Stimulated activated naive CD8-positive, alpha-beta T cell treated with anti-CD3 and anti-CD28 coated beads, Interleukin-15, Interleukin-2, amounts not matched to agents 100 ng/mL and 50 ng/mL, for 24 hours (primary cell): ENCODE measurements around the gene EXT2.

Experiments
- H3K27ac Mint-ChIP-seq: one replicate; pipeline ENCODE4 v1.8.0; 2021; ENCODE audit warnings: mild to moderate bottlenecking, mixed read lengths
- H3K27me3 Mint-ChIP-seq: one replicate; pipeline ENCODE4 v1.8.0; 2021; ENCODE audit warnings: mixed read lengths
- H3K36me3 Mint-ChIP-seq: one replicate; pipeline ENCODE4 v1.8.0; 2021; ENCODE audit warnings: low read depth, mixed read lengths
- H3K4me1 Mint-ChIP-seq: one replicate; pipeline ENCODE4 v1.8.0; 2021; ENCODE audit warnings: low read depth, mixed read lengths
- H3K4me3 Mint-ChIP-seq: one replicate; pipeline ENCODE4 v1.8.0; 2021; ENCODE audit warnings: mild to moderate bottlenecking, mixed read lengths
- H3K9me3 Mint-ChIP-seq: one replicate; pipeline ENCODE4 v1.8.0; 2021; ENCODE audit warnings: mixed read lengths

EXT2 gene

DNA sequence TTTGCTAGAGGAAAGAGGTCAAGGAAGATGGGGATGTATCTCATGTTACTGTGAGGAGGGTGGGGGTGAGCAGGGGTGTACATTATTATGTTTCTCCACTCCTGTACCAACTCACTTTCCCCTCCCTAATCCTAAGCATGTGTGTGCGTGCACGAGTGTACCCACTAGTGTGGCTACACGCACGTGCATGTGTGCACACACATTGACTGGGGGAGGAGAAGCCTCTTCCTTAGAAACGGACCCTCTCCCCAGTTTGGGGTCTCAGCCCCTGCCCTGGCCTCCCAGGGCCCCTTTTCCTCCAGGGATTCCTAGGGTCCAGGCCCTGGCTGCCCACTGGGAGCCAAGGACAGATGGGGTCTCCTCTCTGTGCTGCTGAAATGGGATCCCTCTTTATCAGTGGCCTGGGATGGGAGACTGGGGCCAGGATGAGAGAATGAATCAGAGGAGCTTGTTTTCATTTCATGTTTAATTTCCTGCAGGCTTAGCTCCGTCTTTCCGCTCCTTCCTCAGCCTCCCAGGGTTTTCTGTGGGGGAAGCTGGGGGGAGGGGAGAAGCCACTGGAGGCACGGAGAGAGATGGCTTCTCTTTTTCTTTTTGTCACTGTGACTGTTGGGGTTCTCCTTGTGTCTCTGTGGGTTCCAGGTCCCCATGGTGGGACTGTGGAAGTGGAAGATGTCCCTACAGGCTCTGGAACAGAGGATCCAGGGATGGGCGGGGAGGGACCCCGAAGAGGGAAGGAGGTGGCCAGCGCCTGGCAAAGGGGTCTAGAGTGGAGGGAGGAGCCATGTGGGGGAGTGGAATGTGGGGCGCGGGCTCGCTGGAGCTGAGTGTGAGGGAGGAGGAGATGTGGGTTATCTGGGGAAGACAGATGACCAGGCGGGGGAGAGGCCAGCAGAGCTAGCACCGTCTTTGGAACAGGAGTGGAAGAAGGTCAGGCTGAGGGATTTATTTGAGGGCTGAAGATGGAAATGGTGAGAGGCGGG lies 174.2 kb downstream of the EXT2 start:
- Mint-ChIP-seq H3K27ac (no peak overlapping the region), H3K4me3 (no peak overlapping the region), H3K36me3 (no peaks in the 10 kb centered on the region), H3K4me1 (no peaks in the 10 kb centered on the region), H3K27me3 (no peaks in the 10 kb centered on the region), H3K9me3 (no peaks in the 10 kb centered on the region)

DNA sequence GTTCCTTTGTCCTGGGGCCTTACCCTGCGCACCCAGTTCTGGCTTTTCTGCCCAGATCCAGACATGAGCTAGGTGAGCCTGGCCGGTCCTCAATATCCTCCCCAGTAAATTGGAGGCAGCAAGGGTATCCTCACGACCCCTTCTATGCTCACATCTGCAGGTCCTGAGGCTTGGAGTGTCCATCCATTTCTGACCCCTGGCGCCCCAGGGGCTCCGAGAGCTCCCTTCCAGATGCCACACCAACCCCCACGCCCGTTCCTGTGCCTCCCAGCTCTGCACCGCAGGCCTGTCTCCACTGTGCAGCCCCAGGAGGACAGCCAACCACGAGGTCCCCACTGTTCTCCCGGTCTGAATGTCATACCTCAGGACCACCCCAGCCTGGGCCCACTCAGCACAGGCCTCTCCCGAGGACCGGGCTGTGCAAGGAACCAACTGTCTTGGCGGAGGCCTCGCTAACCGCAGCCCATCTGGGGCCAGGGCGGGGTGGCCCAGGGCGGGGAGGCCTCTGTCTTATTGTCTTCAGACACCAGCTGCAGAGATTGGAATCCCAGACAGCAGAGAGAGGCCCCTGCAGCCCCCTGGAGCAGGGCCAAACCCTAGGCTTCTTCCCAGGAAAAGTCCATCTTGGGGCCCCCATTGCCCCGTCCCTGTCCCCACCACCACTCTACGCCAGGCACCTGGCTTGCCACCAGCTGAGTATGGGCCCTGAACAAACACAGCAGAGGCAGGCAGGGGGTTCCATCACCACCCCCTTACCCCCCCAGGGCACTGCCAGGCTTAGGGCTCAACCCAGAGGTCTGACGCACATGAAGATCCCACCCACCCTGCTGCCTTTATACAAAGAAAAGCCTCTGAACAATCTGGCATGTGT lies 175.2 kb downstream of the EXT2 start:
- Mint-ChIP-seq H3K9me3 (no peaks in the 10 kb centered on the region), H3K36me3 (no peaks in the 10 kb centered on the region), H3K4me3 (no peak overlapping the region), H3K27ac (no peak overlapping the region), H3K4me1 (no peaks in the 10 kb centered on the region), H3K27me3 (no peaks in the 10 kb centered on the region)

DNA sequence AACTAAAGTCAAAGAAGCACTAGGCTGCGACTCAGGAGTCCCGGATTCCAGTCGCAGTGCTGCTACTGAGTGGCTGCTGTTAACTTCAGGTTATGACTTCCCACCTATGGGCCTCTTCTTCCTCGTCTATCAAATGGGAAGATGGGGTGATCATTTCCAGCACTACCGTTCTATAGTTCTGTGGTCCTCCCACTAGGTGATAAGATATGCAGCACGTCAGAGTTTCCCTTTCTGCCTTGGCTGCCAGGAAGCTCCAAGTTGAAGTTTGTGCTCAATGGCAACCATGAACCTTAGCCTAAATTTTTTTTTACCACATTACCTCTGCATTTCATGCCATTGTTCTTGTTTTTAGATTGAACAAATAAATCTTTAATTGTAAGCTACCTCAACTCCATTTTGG lies 175.8 kb downstream of the EXT2 start:
- Mint-ChIP-seq H3K9me3 (no peaks in the 10 kb centered on the region), H3K4me3 (no peak overlapping the region), H3K36me3 (no peaks in the 10 kb centered on the region), H3K4me1 (no peaks in the 10 kb centered on the region), H3K27me3 (no peaks in the 10 kb centered on the region), H3K27ac (no peak overlapping the region)

DNA sequence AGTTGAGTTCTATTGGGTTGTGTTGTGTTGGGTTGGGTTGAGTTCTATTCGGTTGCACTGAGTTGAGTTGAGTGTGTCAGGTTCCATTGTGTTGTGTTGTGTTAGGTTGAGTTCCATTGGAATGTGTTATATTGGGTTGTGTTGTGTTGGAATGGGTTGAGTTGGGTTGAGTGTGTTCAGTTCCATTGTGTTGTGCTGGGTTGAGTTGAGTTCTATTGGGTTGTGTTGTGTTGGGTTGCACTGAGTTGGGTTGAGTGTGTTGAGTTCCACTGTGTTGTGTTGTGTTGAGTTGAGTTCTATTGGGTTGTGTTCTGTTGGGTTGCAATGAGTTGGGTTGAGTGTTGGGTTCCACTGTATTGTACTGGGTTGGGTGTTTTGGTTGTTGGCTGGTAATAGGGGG lies 178.9 kb downstream of the EXT2 start:
- no peaks in the 10 kb centered on the region for H3K4me1 Mint-ChIP-seq
- H3K27ac Mint-ChIP-seq = no peak overlapping the region
- no peaks in the 10 kb centered on the region for H3K36me3 Mint-ChIP-seq
- no peaks in the 10 kb centered on the region for H3K27me3 Mint-ChIP-seq
- no peak overlapping the region for H3K4me3 Mint-ChIP-seq
- H3K9me3 Mint-ChIP-seq = no peaks in the 10 kb centered on the region

DNA sequence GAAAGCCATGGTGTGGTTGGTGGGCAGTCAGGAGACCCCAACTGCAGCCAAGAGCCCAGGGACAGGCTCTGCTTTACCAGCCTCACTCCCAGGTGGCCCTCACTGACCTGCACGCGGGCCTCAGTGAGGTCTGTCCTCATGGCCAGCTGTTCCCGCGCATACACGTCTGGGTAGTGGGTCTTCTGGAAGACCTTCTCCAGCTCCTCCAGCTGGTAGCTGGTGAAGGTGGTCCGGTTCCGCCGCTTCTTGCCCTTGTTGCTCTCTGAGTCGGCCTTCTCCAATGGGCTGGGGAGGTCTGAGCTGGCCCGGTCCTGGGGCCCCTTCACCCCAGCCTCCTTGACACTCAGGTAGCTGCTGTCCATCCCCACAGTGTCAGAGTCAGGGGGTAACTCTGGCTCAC lies 179.8 kb downstream of the EXT2 start:
- Mint-ChIP-seq H3K9me3 (no peaks in the 10 kb centered on the region), H3K4me1 (no peaks in the 10 kb centered on the region), H3K27ac (no peak overlapping the region), H3K36me3 (no peaks in the 10 kb centered on the region), H3K27me3 (no peaks in the 10 kb centered on the region), H3K4me3 (no peak overlapping the region)

DNA sequence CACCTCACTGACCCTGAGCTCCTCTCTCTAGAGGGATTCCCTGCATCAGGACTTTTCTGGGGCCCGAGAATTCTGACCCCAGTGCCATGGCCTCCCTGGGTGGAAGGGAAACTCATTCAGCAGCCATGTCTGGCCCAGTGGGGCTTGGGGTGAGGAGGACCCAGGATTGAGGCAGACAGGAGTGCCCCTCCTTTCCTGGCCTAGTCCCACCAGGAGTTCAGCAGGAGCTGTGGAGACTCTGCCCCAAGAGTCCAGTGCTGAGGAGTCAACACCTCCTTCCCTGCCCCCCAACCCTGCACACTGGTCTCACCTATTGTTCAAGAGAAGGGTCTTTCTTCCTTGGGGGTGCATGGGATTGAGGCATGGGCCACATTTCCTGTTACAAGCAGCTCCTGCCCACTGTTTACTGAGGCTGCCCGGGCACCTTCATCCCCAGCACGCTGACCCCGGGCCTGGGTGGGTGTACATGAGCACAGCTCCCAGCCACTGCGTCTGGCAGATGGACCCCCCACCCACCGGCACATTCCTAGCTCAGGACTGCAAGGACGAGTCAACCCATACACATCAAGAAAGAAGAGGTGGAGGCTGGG lies 180.6 kb downstream of the EXT2 start:
- no peaks in the 10 kb centered on the region for H3K4me1 Mint-ChIP-seq
- H3K9me3 Mint-ChIP-seq = no peaks in the 10 kb centered on the region
- H3K27ac Mint-ChIP-seq = no peak overlapping the region
- no peaks in the 10 kb centered on the region for H3K36me3 Mint-ChIP-seq
- H3K4me3 Mint-ChIP-seq = no peak overlapping the region
- H3K27me3 Mint-ChIP-seq = peaks cover 2% of the 10 kb centered on the region

DNA sequence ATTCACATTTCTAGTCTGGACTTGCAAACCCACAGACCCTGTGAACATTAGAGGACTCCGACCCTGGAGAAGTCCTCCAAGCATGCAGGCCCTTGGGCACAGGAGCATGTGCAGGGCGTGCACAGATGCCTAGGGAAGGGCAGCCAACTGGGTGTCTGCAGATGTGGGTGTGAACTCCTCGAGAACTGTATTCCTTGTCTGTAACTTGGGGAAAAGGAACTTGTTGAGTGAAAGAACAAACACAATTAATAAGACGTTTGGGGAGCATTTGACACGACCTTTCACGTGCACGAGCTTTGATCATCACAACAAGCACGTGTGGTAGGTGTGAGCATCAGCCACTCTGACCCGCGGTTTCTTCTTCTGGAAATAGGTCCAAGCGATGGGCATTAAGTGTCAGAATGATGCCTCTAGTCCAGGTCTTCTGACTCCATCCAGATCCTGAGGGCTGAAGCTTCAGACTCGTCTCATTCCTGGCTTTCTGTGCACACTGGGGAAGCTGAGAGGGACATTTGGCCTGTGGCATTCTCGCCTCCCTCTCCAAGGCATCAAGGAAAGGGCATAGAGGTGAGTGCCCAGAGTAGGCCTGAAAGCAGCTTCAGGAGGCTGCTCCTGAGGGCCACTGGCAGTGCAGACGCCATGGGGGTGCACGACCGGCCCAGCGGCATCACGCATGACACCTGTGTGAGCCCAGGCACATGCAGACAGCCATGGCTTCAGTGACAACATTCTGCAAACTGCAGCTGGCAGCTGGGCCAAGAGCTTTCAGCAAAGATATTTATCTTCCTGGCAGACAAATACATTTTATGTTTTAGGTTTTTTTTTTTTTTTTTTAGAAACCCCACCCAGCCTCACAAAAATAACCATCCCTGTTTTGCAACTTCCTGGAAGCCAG lies 182.0 kb downstream of the EXT2 start:
- Mint-ChIP-seq H3K36me3 (no peaks in the 10 kb centered on the region), H3K4me1 (no peaks in the 10 kb centered on the region), H3K4me3 (no peak overlapping the region), H3K27ac (no peak overlapping the region), H3K27me3 (peaks cover 4% of the 10 kb centered on the region), H3K9me3 (no peaks in the 10 kb centered on the region)

DNA sequence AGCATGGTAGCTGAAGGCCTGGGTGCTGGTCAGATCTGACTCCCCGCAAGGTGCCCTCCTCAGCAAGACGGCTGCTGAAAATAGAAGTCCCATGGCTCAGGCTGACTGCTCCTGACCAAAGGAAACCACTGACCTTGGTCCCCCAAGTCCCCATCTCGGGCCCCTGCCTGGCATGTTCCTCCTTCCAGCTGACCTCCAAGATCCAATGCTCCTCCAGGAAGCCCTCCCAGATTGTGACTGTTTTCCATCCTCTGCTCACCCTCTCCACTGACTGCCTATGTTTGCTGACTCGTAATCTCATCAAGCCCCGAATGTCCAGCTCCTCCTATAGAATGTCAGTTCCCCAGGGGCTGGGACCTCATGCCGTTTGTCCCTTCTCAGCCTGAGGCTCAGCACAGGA lies 184.0 kb downstream of the EXT2 start:
- Mint-ChIP-seq H3K27ac (no peak overlapping the region), H3K4me1 (no peaks in the 10 kb centered on the region), H3K27me3 (peaks cover 4% of the 10 kb centered on the region), H3K4me3 (no peak overlapping the region), H3K36me3 (no peaks in the 10 kb centered on the region), H3K9me3 (no peaks in the 10 kb centered on the region)

DNA sequence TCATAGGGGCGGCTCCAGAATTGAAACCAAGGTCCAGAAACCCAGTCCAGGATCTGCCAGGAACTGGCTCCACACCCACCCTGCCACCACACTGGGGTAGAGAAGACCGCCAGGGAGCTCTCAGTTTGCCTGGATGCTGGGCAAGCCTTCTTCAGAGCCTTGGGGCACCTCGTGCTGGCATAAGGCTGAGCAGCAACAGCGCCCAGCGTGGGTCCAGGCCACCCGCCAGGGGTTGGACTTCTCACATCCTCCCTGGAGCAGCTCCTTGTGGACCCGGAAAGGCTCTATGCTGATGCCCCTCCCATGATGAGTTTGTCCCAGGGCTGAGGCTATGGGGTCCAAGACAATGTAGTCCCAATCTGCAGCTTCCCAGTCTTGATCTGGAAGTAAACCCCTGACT lies 184.8 kb downstream of the EXT2 start:
- Mint-ChIP-seq H3K27ac (no peak overlapping the region), H3K4me3 (no peak overlapping the region), H3K4me1 (no peaks in the 10 kb centered on the region), H3K9me3 (no peaks in the 10 kb centered on the region), H3K36me3 (no peaks in the 10 kb centered on the region), H3K27me3 (peaks cover 4% of the 10 kb centered on the region)

DNA sequence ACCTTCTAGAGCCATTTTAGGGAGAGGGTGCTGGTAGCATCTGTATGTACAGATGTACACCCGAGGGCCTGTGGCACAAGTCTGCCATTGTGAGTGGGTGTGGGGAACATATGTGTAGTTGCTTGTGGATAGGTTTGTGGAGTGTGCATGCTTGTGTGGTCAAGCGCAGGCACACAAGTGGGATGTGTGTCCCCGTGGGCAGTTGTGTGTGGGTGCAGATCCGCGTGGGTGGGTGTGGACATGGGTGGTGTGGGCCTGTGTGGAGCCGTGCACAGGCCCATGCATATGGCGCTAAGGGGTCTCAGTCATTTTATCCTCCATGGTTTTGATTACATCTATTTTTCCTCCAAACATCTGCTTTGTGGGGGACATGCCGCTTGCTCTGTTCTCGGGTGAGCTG lies 185.7 kb downstream of the EXT2 start:
- Mint-ChIP-seq H3K4me1 (no peaks in the 10 kb centered on the region), H3K27me3 (peaks cover 4% of the 10 kb centered on the region), H3K27ac (no peak overlapping the region), H3K9me3 (no peaks in the 10 kb centered on the region), H3K4me3 (no peak overlapping the region), H3K36me3 (no peaks in the 10 kb centered on the region)

DNA sequence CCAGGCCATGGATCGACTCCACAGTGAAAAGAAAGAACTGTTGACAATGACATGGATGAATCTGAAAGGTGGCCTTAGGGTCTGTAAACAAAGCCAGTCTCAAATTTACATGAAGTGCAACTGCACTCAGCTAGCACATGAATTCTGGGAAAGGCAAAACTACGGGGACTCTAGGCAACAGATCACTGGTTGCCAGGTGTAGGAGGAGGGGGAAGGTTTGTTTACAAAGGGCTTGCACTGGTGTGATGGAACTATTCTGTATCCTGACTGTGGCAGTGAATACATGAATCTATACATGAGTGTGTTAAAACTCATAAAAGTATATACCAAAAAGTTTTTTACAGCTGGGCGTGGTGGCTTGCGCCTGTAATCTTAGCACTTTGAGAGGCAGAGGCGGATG lies 187.1 kb downstream of the EXT2 start:
- Mint-ChIP-seq H3K27ac (no peak overlapping the region), H3K36me3 (no peaks in the 10 kb centered on the region), H3K9me3 (no peaks in the 10 kb centered on the region), H3K4me1 (no peaks in the 10 kb centered on the region), H3K4me3 (no peak overlapping the region), H3K27me3 (peaks cover 4% of the 10 kb centered on the region)

DNA sequence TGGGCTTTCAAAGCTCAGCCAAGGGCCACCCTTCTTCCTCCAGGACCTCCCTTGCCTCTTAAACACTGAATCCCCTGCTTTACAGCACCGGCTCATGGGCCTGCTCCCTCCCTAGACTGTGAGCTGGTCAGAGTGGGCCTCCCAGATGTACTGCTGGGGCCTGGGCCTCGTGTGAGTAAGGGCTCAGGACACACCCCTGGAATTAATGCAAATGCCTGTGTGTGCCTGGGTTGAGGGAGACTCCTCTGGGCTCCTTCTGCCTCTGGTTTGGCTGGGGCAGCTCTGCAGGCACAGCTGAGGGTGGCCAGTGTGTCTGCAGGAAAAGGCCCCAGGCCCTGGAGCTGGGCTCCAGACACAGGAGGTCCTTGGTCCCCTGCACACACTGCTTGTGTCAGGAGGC lies 190.3 kb downstream of the EXT2 start:
- Mint-ChIP-seq H3K27me3 (peaks cover 11% of the 10 kb centered on the region), H3K27ac (no peak overlapping the region), H3K4me1 (no peaks in the 10 kb centered on the region), H3K36me3 (no peaks in the 10 kb centered on the region), H3K9me3 (no peaks in the 10 kb centered on the region), H3K4me3 (no peak overlapping the region)

DNA sequence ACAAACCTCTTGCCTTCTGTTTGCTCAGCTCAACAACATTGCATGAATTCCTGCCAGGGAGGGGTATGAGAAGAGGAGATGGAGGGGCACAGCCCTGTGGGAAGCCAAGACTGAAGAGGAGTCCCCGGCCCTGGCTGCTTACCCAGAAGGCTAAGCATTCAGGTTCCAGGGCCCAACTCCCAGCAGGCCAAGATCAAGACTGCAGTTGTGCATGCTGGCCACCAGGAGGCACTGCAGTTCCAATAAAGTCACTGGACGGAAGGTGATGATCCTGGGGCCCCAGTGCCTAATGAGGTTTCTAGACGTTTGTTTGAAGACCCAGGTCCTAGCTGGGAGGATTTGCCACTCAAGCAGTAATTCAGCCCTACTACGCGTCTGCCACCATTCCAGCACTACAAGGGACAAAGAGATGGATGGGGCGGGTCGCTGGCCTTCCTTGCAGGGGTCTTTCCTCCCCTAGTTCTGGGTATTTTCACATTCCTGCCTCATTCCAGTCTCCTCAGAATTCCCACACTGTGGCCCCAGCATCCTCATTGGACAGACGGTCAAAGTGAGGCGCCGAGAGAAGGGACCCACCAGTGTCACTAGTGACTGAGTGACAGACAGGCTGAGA lies 190.9 kb downstream of the EXT2 start:
- Mint-ChIP-seq H3K27me3 (peaks cover 7% of the 10 kb centered on the region), H3K36me3 (no peaks in the 10 kb centered on the region), H3K4me1 (no peaks in the 10 kb centered on the region), H3K27ac (no peak overlapping the region), H3K4me3 (no peak overlapping the region), H3K9me3 (no peaks in the 10 kb centered on the region)

DNA sequence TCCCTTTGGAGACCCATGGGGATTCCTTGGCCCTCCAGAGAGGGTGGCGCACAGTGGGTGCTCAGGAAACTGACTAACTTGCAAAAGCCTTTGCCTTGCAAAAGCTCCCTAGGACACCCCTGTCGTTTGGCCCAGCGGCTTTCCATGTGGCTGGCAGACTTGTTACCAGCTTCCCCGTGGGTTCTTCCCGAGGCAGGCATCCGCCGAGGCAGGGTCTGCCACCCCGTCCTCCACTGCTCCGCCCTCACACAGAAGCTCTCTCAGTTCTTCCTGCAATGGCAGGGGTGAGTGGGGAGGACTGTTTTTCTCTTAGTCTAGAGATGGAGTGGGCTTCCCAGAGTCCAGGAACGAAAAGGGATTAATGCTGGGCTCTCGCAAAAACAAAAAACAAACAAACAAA lies 191.4 kb downstream of the EXT2 start:
- Mint-ChIP-seq H3K27ac (no peak overlapping the region), H3K4me3 (no peak overlapping the region), H3K36me3 (no peaks in the 10 kb centered on the region), H3K4me1 (no peaks in the 10 kb centered on the region), H3K27me3 (peaks cover 7% of the 10 kb centered on the region), H3K9me3 (no peaks in the 10 kb centered on the region)
